ENCODE measurements around the gene TMEM269.

DNA sequence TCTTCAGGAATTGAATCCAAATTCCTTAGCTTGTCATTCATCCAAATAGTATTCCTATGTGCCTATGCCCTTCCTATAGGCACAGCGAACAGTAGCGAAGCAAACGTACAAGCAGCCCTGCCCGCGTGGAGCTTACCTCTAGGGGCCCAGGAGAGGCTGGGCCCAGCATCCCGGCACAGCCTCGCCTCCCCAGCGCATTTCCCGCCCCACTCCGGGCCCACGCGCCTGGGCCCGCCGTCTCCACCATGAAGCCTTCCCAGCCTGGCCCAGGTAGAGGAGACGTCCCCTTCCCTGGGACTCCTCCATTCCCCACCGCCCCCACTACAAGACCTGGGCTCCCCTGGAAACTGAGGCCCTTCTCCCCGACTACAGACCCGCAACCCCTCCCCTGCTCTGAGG lies 245 bp upstream of the TMEM269 start:
- TF ChIP-seq, protein P1, sequence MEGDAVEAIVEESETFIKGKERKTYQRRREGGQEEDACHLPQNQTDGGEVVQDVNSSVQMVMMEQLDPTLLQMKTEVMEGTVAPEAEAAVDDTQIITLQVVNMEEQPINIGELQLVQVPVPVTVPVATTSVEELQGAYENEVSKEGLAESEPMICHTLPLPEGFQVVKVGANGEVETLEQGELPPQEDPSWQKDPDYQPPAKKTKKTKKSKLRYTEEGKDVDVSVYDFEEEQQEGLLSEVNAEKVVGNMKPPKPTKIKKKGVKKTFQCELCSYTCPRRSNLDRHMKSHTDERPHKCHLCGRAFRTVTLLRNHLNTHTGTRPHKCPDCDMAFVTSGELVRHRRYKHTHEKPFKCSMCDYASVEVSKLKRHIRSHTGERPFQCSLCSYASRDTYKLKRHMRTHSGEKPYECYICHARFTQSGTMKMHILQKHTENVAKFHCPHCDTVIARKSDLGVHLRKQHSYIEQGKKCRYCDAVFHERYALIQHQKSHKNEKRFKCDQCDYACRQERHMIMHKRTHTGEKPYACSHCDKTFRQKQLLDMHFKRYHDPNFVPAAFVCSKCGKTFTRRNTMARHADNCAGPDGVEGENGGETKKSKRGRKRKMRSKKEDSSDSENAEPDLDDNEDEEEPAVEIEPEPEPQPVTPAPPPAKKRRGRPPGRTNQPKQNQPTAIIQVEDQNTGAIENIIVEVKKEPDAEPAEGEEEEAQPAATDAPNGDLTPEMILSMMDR (IDR thresholded peaks at IDR 0.05; ENCODE audit: low read length) = no peak
- no peak for TF ChIP-seq EZH2 (IDR thresholded peaks at IDR 0.05; ENCODE audit: borderline replicate concordance, low read length)
